Measurements from ENCODE around the gene TRAF3.

The TRAF3 gene

GRCh38 chr14:102949062-102949800 is 172.0 kb downstream of the TRAF3 start:
- in situ Hi-C loops (cut with MboI; ENCODE audit: low sequenced_read_pairs): no loop called here

- in situ Hi-C loops (cut with MboI; ENCODE audit: low sequenced_read_pairs): no loop called here
These were observed 172.7 kb downstream of the TRAF3 start for GRCh38 chr14:102949801-102950451.

GRCh38 chr14:102951034-102951433 is 173.8 kb downstream of the TRAF3 start:
- in situ Hi-C loops (cut with MboI; ENCODE audit: low sequenced_read_pairs): no loop called here

GRCh38 chr14:102951799-102952198 is 174.6 kb downstream of the TRAF3 start:
- in situ Hi-C loops (cut with MboI; ENCODE audit: low sequenced_read_pairs): no loop called here

GRCh38 chr14:102952276-102952675 is 175.0 kb downstream of the TRAF3 start:
- in situ Hi-C loops (cut with MboI; ENCODE audit: low sequenced_read_pairs): no loop called here

GRCh38 chr14:102953100-102953499 is 175.9 kb downstream of the TRAF3 start:
- in situ Hi-C loops (cut with MboI; ENCODE audit: low sequenced_read_pairs): no loop called here

- in situ Hi-C loops (cut with MboI; ENCODE audit: low sequenced_read_pairs): no loop called here
These were observed 177.0 kb downstream of the TRAF3 start for GRCh38 chr14:102954081-102954789.

GRCh38 chr14:102955636-102956408 is 178.6 kb downstream of the TRAF3 start:
- in situ Hi-C loops (cut with MboI; ENCODE audit: low sequenced_read_pairs): no loop called here

GRCh38 chr14:102957222-102957621 is 180.0 kb downstream of the TRAF3 start:
- in situ Hi-C loops (cut with MboI; ENCODE audit: low sequenced_read_pairs): no loop called here

- in situ Hi-C loops (cut with MboI; ENCODE audit: low sequenced_read_pairs): no loop called here
These were observed 181.2 kb downstream of the TRAF3 start for GRCh38 chr14:102958461-102958860.

Measured in hTERT RPE-1 (cell line).